Parathyroid adenoma (tissue), 2 donors: ENCODE results near the gene MRPL33.

ENCODE experiments used
- H2AFZ ChIP-seq: fragments of 300-600 bp; sonication (generic); one replicate; pipeline ENCODE4 v1.7.0; 2017; ENCODE audit warnings: antibody characterized with exemption, mild to moderate bottlenecking
- H3K27ac ChIP-seq: fragments of 300-600 bp; sonication (generic); one replicate; pipeline ENCODE4 v1.7.0; 2017
- H3K27me3 ChIP-seq: fragments of 300-600 bp; sonication (generic); one replicate; pipeline ENCODE4 v1.7.0; 2017; ENCODE audit warnings: low read length; ENCODE audit not compliant: control insufficient read depth, insufficient read depth
- H3K36me3 ChIP-seq: fragments of 300-600 bp; sonication (generic); one replicate; pipeline ENCODE4 v1.7.0; 2017; ENCODE audit warnings: low read length; ENCODE audit not compliant: control insufficient read depth, insufficient read depth
- H3K4me1 ChIP-seq: fragments of 300-600 bp; sonication (generic); one replicate; pipeline ENCODE4 v1.7.0; 2017; ENCODE audit warnings: control low read depth
- H3K4me2 ChIP-seq: fragments of 300-600 bp; sonication (generic); one replicate; pipeline ENCODE4 v1.7.0; 2017; ENCODE audit warnings: low read length
- H3K4me3 ChIP-seq: fragments of 300-600 bp; sonication (generic); one replicate; pipeline ENCODE4 v1.7.0; 2017; ENCODE audit warnings: low read depth, low read length
- H3K79me2 ChIP-seq: fragments of 300-600 bp; sonication (generic); one replicate; pipeline ENCODE4 v1.7.0; 2017; ENCODE audit warnings: control low read depth
- H3K9ac ChIP-seq: fragments of 300-600 bp; sonication (generic); one replicate; pipeline ENCODE4 v1.7.0; 2017; ENCODE audit warnings: mild to moderate bottlenecking
- H3K9me3 ChIP-seq: fragments of 300-600 bp; sonication (generic); one replicate; pipeline ENCODE4 v1.7.0; 2017; ENCODE audit warnings: low read length; ENCODE audit not compliant: control insufficient read depth
- CTCF ChIP-seq: fragments of 300-600 bp; sonication (generic); IDR thresholded peaks from one replicate; pipeline ENCODE4 v1.7.0; 2017; ENCODE audit warnings: antibody characterized with exemption, mild to moderate bottlenecking
- donor health status: primary hyperparathyroidism.

MRPL33 gene

GRCh38 chr2:27814758-27815157 is 43.2 kb downstream of the MRPL33 start:
- no peak overlapping the region for H2AFZ ChIP-seq
- no peak overlapping the region for H3K4me2 ChIP-seq
- H3K9me3 ChIP-seq = no peaks in the 10 kb centered on the region
- no peak overlapping the region for H3K27ac ChIP-seq
- no peak overlapping the region for H3K9ac ChIP-seq
- no peak overlapping the region for H3K4me3 ChIP-seq
- H3K36me3 ChIP-seq = no peaks in the 10 kb centered on the region
- H3K4me1 ChIP-seq = no peaks in the 10 kb centered on the region
- no peak for TF ChIP-seq CTCF
- H3K27me3 ChIP-seq = no peaks in the 10 kb centered on the region
- no peaks in the 10 kb centered on the region for H3K79me2 ChIP-seq

- Histone ChIP-seq H3K9ac (no peak overlapping the region), H3K79me2 (no peaks in the 10 kb centered on the region), H3K4me2 (no peak overlapping the region), H3K27ac (no peak overlapping the region), H2AFZ (no peak overlapping the region), H3K9me3 (no peaks in the 10 kb centered on the region), H3K27me3 (no peaks in the 10 kb centered on the region), H3K4me1 (no peaks in the 10 kb centered on the region), H3K36me3 (no peaks in the 10 kb centered on the region), H3K4me3 (no peak overlapping the region)
- no peak for TF ChIP-seq CTCF
Measured at GRCh38 chr2:27815860-27816438, 44.4 kb downstream of the MRPL33 start.

DNA sequence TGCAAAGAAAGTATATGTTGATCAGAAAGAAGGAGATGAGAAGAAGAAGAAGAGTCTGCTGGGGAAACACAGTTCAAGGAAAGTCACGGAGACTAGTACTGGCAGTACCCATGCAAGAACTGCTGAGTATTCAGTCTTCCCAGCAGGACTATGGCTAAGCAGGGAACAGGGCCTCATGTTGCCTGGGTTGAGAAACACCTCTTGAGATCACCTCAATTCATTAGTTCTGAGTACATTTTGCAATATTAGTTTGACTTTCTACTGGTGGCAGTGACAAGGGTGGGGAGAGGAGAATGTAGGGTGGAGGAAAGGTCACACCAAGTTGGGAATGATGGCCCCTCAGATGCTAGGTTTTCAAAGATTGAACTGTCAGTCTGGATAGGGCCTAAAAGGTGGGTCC is 50.5 kb downstream of the MRPL33 start:
- Histone ChIP-seq H3K9me3 (no peaks in the 10 kb centered on the region), H3K4me1 (no peaks in the 10 kb centered on the region), H2AFZ (no peak overlapping the region), H3K27ac (no peak overlapping the region), H3K79me2 (no peaks in the 10 kb centered on the region), H3K36me3 (no peaks in the 10 kb centered on the region), H3K4me3 (no peak overlapping the region), H3K9ac (no peak overlapping the region), H3K27me3 (no peaks in the 10 kb centered on the region), H3K4me2 (no peak overlapping the region)
- no peak for TF ChIP-seq CTCF

DNA sequence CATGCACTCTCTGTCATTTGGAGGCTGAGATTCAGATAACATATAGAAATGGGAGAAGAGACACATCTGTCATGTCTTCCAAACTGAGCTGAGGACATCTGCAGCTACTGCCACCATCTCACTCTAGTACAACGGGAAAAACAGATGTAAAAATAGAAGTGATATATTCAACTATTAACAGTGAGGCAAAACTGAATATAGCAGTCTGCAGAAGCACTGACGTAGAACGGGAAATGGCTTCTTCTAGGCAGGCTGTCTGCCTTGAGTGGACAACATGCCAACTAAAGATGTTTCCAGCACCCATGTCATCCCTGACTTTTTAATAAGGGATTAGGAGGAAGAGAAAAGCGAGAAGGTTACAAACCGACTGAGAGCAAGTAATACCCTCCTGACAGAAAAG is 51.6 kb downstream of the MRPL33 start:
- Histone ChIP-seq H2AFZ (no peak overlapping the region), H3K27ac (no peak overlapping the region), H3K9me3 (no peaks in the 10 kb centered on the region), H3K4me3 (no peak overlapping the region), H3K9ac (no peak overlapping the region), H3K4me1 (no peaks in the 10 kb centered on the region), H3K4me2 (no peak overlapping the region), H3K27me3 (no peaks in the 10 kb centered on the region), H3K36me3 (no peaks in the 10 kb centered on the region), H3K79me2 (no peaks in the 10 kb centered on the region)
- TF ChIP-seq CTCF = no peak

GRCh38 chr2:27823569-27823968 is 52.0 kb downstream of the MRPL33 start:
- H3K79me2 ChIP-seq = no peaks in the 10 kb centered on the region
- no peak overlapping the region for H3K27ac ChIP-seq
- no peak overlapping the region for H3K4me3 ChIP-seq
- H2AFZ ChIP-seq = no peak overlapping the region
- H3K9me3 ChIP-seq = no peaks in the 10 kb centered on the region
- no peak overlapping the region for H3K4me2 ChIP-seq
- no peak for TF ChIP-seq CTCF
- H3K36me3 ChIP-seq = no peaks in the 10 kb centered on the region
- no peak overlapping the region for H3K9ac ChIP-seq
- H3K4me1 ChIP-seq = no peaks in the 10 kb centered on the region
- no peaks in the 10 kb centered on the region for H3K27me3 ChIP-seq
